GM20000 (cell line): ENCODE measurements around the gene EGFR.
A peak's percentile ranks its signal among the peaks of the same experiment; 100 is the strongest.

Experiments used
- DNase-seq: peaks from one replicate; pipeline ENCODE4 v3.0.0; 2012; ENCODE audit warnings: low spot score
- TF ChIP-seq, protein P1 (sequence below): IDR thresholded peaks from 2 replicates; pipeline ENCODE4 v1.5.1; 2012; ENCODE audit warnings: mild to moderate bottlenecking, control low read depth; ENCODE audit errors: extremely low read depth, missing control alignments

The EGFR gene

DNA sequence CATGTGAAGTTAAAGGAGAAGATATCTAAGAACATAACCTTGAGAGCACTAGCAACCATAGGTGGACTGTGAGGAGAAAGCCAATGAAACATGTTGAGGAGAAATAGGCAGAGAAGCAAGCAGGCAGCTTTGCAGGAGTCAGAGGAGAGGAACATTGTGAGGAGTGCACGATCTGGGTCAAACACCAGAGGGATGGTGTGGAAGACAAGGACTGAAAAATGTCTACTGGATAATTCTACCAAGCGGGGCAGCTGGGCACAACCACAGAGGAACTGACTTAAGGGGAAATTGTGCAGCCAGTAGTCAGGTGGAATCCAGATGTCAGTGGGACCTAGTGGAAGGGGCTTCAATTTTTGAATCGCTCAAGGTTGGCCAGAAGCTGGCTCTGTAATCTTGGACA, 234.4 kb downstream of the EGFR start:
- TF ChIP-seq, protein P1, sequence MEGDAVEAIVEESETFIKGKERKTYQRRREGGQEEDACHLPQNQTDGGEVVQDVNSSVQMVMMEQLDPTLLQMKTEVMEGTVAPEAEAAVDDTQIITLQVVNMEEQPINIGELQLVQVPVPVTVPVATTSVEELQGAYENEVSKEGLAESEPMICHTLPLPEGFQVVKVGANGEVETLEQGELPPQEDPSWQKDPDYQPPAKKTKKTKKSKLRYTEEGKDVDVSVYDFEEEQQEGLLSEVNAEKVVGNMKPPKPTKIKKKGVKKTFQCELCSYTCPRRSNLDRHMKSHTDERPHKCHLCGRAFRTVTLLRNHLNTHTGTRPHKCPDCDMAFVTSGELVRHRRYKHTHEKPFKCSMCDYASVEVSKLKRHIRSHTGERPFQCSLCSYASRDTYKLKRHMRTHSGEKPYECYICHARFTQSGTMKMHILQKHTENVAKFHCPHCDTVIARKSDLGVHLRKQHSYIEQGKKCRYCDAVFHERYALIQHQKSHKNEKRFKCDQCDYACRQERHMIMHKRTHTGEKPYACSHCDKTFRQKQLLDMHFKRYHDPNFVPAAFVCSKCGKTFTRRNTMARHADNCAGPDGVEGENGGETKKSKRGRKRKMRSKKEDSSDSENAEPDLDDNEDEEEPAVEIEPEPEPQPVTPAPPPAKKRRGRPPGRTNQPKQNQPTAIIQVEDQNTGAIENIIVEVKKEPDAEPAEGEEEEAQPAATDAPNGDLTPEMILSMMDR = no peak
- DNase-seq = no peak

DNA sequence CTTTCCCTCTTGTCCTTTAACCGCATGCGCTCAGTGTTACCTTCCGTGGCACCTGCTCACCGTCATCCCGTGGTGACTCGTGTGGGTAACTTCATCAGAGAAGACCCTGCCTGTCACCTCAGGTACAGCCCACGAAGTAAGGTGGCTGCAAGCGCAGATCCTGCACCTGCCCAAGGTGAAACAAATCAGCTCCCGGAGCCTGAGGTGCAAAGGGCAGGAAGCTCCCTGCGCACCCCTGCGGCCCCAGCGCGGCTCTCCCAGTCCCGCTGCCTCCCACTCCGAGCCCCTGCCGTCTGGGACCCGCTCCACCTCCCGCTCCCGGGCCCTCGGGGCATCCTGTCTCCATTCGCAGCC, 235.4 kb downstream of the EGFR start:
- no peak for DNase-seq
- TF ChIP-seq, protein P1 = no peak

DNA sequence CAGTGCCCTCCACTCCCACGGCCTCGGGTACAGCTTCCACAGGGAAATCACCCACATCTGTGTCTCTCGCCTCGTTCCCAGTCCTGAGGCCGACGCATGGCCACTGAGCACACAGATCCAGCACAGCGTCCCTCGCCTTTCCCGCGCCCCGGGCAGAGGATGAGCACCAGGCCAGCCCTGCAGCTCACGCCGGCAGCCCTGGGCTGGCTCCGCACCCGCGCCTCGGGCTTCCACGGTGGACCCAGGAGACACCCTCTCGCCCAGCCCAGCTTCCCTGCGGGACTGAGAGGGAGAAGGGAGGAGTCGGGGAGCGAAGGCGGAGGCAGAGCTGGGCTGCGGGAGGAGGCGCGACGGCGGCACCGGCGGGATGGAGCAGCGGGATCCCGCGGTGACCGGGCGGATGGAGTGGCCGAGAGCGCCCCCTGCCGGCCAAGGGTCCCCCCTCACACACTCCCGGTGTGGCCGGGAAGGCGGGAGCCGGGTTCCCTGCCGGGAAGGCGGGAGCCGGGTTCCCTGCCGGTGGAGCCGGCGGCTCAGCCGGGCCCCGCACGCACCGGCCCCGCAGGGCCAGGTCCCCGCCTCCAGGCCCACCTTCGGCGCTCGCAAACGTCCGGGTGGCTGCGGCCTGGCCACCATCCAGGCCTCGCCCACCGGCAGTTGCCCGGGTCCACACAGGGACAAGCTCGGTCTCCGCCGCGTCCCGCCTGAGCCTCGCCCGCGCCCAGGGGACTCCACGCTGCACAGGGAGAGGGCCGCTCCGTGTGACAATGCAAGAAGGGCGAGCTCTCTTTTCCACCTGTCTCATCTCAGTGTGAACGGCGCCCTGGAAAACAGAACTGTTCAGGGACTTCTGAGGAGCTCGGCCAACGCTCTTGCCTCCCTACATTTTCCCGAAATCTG, 236.0 kb downstream of the EGFR start:
- DNase-seq = peak; percentile 92
- TF ChIP-seq, protein P1 = peak; percentile 68

DNA sequence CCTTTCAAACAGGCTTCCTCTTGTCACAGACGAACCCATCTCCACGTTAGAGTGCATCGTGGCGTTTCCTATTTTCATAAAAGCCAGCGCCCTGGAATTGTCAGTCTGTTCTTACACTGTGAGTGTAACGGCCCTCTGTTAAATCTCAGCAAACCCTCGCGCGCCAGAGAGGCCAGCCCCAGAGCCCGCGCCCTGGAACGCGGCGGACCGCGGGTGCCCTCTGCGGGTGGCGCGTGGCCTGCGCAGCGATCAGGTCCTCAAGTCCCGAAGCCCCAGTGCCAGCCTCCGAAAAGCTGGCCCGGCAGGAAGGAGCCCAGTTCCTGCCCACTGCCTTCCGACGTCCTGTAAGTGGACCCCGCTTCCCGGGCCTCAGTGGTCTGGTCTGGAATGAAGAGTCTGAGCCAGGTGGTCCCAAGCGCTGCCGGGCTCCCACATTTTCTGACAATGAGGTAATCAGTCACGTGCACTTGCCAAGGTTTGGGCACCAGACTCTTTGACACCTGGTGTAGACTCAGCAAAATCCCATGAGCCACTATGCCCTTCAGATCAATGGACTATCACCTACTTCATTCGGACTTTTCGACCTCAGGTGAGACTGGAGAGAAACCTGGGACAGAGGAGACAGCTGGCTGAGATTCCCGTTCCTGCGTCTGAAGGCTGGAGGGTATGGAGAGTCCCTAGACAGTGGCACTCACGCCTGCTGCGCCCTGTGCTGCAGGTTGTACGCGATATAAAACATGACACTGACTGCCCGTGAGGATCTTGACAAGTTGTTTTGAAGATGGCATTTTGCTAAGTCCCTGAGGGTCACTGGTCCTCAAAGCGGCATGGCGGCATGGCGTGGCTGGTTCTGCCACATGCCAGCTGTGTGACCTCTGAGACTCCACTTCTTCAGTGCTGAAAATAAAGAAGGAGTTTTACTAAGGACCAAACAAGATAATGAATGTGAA, 237.0 kb downstream of the EGFR start:
- TF ChIP-seq, protein P1 = peak; percentile 99
- DNase-seq = peak; percentile 86

DNA sequence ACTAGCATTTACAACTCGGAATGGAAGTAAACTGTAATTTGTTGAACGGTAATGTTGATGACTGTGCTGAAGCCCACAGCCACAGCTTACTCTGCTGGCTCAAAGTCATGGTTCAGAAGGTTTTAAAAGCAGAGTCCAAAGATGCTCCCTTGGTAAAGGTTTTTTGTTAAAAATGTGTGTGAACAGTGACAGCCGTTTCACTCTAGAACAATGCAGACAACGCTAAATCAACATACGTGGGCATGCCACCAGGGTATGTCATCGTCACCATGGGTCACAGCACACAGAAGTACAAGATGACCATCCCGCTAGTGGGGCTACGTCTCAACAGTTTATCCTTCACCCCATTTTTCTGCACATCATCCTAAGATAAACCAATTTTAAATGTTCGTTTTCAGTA, 239.8 kb downstream of the EGFR start:
- TF ChIP-seq, protein P1 = no peak
- DNase-seq = no peak

DNA sequence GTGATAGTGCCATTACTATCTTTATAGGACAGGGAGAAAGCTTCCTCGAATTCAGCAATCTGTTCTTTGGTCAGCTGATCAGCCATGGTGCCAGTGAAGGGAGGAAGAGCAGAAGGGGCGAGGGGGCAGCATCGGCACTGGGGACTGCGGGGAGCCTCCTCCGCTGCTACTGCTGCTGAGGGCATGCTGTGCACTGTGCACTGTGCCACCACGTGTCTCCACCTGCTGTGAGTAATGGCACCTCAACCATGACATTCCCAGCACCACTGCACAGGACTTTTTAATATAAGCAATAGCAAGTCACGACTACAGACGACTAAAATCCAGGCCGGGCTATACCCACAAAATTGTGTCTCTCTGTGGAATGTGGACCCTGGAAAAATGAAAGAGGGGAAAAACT, 241.4 kb downstream of the EGFR start:
- DNase-seq = no peak
- TF ChIP-seq, protein P1 = no peak
